GM12878 (cell line): Measurements from ENCODE around the gene SYN1. TPM values are rescaled to one million over a fixed set of nuclear protein-coding genes. Genes with fewer than 3 reads are reported as not detected.
A peak's percentile ranks its signal among the peaks of the same experiment; 100 is the strongest.

Experiments used
- ATF7 ChIP-seq: fragments of 450-650 bp; IDR thresholded peaks from 2 replicates; pipeline ENCODE4 v1.6.1; 2016; ENCODE audit warnings: low read depth, mild to moderate bottlenecking
- BHLHE40 ChIP-seq, 2 experiments: fragments of 450-650 bp in 1 of 2; IDR thresholded peaks; 2 replicates each; pipeline ENCODE4 v1.6.1; 2011 to 2017; ENCODE audit warnings: low read depth in 2 of 2, borderline replicate concordance in 1 of 2, improper control_type of control experiment in 1 of 2, low read length in 1 of 2, mild to moderate bottlenecking in 1 of 2
- ESRRA ChIP-seq: IDR thresholded peaks from 2 replicates; pipeline ENCODE4 v1.6.1; 2012; ENCODE audit warnings: mild to moderate bottlenecking, low read length, improper control_type of control experiment
- GABPA ChIP-seq: IDR thresholded peaks from 2 replicates; pipeline ENCODE4 v1.6.1; 2014; ENCODE audit warnings: antibody characterized with exemption, low read depth, mild to moderate bottlenecking, inconsistent platforms
- HDAC2 ChIP-seq: fragments of 200-600 bp; sonication (generic); IDR thresholded peaks from 2 replicates; pipeline ENCODE4 v1.6.1; 2017
- IKZF1 ChIP-seq: fragments of 450-650 bp; conservative IDR thresholded peaks from 2 replicates; pipeline ENCODE4 v1.6.1; 2017; ENCODE audit warnings: antibody characterized with exemption, mild to moderate bottlenecking
- MEF2A ChIP-seq: IDR thresholded peaks from 2 replicates; pipeline ENCODE4 v1.6.1; 2011; ENCODE audit warnings: low read depth, mild to moderate bottlenecking, low read length, moderate library complexity; ENCODE audit not compliant: insufficient read depth
- NBN ChIP-seq: fragments of 450-650 bp; IDR thresholded peaks from 2 replicates; pipeline ENCODE4 v1.6.1; 2016
- NFYB ChIP-seq: IDR thresholded peaks from 2 replicates; pipeline ENCODE4 v1.6.1; 2011; ENCODE audit warnings: low read depth, mild to moderate bottlenecking, low read length, improper control_type of control experiment, moderate library complexity; ENCODE audit not compliant: insufficient read depth
- NR2F1 ChIP-seq: fragments of 450-650 bp; conservative IDR thresholded peaks from 2 replicates; pipeline ENCODE4 v1.6.1; 2017; ENCODE audit warnings: mild to moderate bottlenecking
- RB1 ChIP-seq: fragments of 450-650 bp; formaldehyde crosslinking; IDR thresholded peaks from 2 replicates; pipeline ENCODE4 v1.6.1; 2017; ENCODE audit warnings: mild to moderate bottlenecking, borderline replicate concordance
- RELA ChIP-seq: fragments of 450-650 bp; IDR thresholded peaks from 2 replicates; pipeline ENCODE4 v1.8.0; 2014; ENCODE audit warnings: borderline replicate concordance; ENCODE audit not compliant: partially characterized antibody
- SMARCA5 ChIP-seq: fragments of 450-650 bp; IDR thresholded peaks from 2 replicates; pipeline ENCODE4 v1.6.1; 2017; ENCODE audit warnings: mild to moderate bottlenecking
- SMC3 ChIP-seq: IDR thresholded peaks from 2 replicates; pipeline ENCODE4 v1.6.1; 2011; ENCODE audit warnings: low read length, improper control_type of control experiment, borderline replicate concordance
- TCF3 ChIP-seq: IDR thresholded peaks from 2 replicates; pipeline ENCODE4 v1.6.1; 2012; ENCODE audit warnings: low read depth, mild to moderate bottlenecking, low read length, borderline replicate concordance; ENCODE audit not compliant: insufficient read depth
- YY1 ChIP-seq: IDR thresholded peaks from 2 replicates; pipeline ENCODE4 v1.6.1; 2011; ENCODE audit warnings: low read depth, mild to moderate bottlenecking, low read length
- polyA plus RNA-seq, 11 experiments: library from polyadenylated mRNA; depleted of rRNA in 4 of 11; unstranded in 6 of 11; stranded (reverse) in 5 of 11; fragments of >200 nt; fragmentation: Nextera tagmentation in 4 of 11; fragmentation: Illumina TruSeq in 1 of 11; extraction: Ambion mirVana in 4 of 11; extraction: Trizol in 1 of 11; gene quantifications; 1 replicate in 1 of 11; 2 replicates in 10 of 11; pipeline versions ENCODE4 v1.2.1 to v1.2.3, GENCODE V29; 2011 to 2016; ENCODE audit warnings: inconsistent platforms in 2 of 11, missing spikeins in 2 of 11, low read depth in 1 of 11
- total RNA-seq, 4 experiments: library from RNA; depleted of rRNA in 3 of 4; stranded (reverse); fragments of >200 nt in 3 of 4; fragmentation: Illumina TruSeq in 1 of 4; extraction: Trizol in 1 of 4; gene quantifications; 2 replicates each; pipeline versions ENCODE4 v1.2.1 to v1.2.3, GENCODE V29; 2013 to 2021
- TF ChIP-seq, protein P1 (sequence below), 3 experiments: IDR thresholded peaks in 2 of 3; conservative IDR thresholded peaks in 1 of 3; 2 replicates each; pipeline ENCODE4 v1.5.1; 2011; ENCODE audit warnings: low read depth in 3 of 3, low read length in 3 of 3, mild to moderate bottlenecking in 3 of 3, control low read depth in 2 of 3, moderate library complexity in 2 of 3, inconsistent platforms in 1 of 3, mixed read lengths in 1 of 3; ENCODE audit not compliant: control insufficient read depth in 2 of 3, insufficient read depth in 1 of 3; ENCODE audit errors: extremely low read depth in 1 of 3
- TF ChIP-seq, protein P2 (sequence below): fragments of 450-650 bp; IDR thresholded peaks from 2 replicates; pipeline ENCODE4 v1.6.1; 2017; ENCODE audit warnings: low read depth, mild to moderate bottlenecking, moderate library complexity
- TF ChIP-seq, protein P3 (sequence below): fragments of 450-650 bp; IDR thresholded peaks from 2 replicates; pipeline ENCODE4 v1.6.1; 2016; ENCODE audit warnings: mild to moderate bottlenecking
- TF ChIP-seq, protein P4 (sequence below): IDR thresholded peaks from 2 replicates; pipeline ENCODE4 v1.6.1; 2012; ENCODE audit warnings: low read length, inconsistent platforms
- TF ChIP-seq, protein P5 (sequence below): fragments of 450-650 bp; IDR thresholded peaks from 2 replicates; pipeline ENCODE4 v1.6.1; 2017; ENCODE audit warnings: mild to moderate bottlenecking, moderate library complexity

The SYN1 gene
- total and polyA plus RNA-seq, 10 of the 15 experiments (the other 5 are each of a cell fraction or from before 2014, with no cell fraction given) = 0.09 to 0.57 (median 0.16) TPM; not detected in 3

DNA sequence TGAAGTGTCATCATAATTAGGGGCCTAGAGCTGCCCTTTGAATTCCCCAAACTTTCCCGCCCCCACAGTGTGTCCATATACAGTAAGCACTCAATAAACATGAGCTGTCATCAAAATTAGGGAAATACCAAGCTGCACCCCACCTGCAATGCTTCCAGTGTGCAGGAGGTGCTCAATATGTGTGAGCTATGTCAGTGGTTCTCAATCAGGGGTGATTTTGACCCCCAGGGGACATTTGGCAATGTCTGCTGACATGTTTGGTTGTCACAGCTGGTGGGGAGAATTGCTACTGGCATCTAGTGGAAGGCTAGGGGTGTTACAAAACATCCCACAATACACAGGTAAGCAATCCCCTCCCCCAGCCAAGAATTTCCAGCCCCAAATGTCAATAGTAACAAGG lies 9.3 kb upstream of the SYN1 start (continued):
- TF ChIP-seq, protein P1, sequence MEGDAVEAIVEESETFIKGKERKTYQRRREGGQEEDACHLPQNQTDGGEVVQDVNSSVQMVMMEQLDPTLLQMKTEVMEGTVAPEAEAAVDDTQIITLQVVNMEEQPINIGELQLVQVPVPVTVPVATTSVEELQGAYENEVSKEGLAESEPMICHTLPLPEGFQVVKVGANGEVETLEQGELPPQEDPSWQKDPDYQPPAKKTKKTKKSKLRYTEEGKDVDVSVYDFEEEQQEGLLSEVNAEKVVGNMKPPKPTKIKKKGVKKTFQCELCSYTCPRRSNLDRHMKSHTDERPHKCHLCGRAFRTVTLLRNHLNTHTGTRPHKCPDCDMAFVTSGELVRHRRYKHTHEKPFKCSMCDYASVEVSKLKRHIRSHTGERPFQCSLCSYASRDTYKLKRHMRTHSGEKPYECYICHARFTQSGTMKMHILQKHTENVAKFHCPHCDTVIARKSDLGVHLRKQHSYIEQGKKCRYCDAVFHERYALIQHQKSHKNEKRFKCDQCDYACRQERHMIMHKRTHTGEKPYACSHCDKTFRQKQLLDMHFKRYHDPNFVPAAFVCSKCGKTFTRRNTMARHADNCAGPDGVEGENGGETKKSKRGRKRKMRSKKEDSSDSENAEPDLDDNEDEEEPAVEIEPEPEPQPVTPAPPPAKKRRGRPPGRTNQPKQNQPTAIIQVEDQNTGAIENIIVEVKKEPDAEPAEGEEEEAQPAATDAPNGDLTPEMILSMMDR (IDR thresholded peaks at IDR 0.05 in 2 of 3, conservative IDR thresholded peaks at IDR 0.05 in 1 of 3; ENCODE audit: control insufficient read depth in 2 of 3, extremely low read depth in 1 of 3, insufficient read depth in 1 of 3, low read depth in 3 of 3, low read length in 3 of 3) = peak; percentile 34 to 54 (median 36); a peak in 5 of 6 replicates
- TF ChIP-seq HDAC2 (no peak), GABPA (no peak), NBN (peak; percentile 53), NR2F1 (peak; percentile 50; the same call in 1 of the 2 replicates), TCF3 (no peak), YY1 (peak; percentile 68), SMC3 (peak; percentile 43; the same call in 1 of the 2 replicates), ATF7 (peak; percentile 50; the same call in 1 of the 2 replicates), NFYB (no peak), IKZF1 (peak; percentile 42), BHLHE40 (IDR thresholded peaks at IDR 0.05; ENCODE audit: borderline replicate concordance in 1 of 2, low read depth in 2 of 2, low read length in 1 of 2) (peak in 1 of 2 experiments; percentile 51; a peak in 1 of 4 replicates), SMARCA5 (0 out of 2 replicates have a peak, but pooled peaks have one; percentile 42), ESRRA (no peak), RB1 (0 out of 2 replicates have a peak, but pooled peaks have one; percentile 22), RELA (peak; percentile 61), MEF2A (no peak)
- TF ChIP-seq, protein P2, sequence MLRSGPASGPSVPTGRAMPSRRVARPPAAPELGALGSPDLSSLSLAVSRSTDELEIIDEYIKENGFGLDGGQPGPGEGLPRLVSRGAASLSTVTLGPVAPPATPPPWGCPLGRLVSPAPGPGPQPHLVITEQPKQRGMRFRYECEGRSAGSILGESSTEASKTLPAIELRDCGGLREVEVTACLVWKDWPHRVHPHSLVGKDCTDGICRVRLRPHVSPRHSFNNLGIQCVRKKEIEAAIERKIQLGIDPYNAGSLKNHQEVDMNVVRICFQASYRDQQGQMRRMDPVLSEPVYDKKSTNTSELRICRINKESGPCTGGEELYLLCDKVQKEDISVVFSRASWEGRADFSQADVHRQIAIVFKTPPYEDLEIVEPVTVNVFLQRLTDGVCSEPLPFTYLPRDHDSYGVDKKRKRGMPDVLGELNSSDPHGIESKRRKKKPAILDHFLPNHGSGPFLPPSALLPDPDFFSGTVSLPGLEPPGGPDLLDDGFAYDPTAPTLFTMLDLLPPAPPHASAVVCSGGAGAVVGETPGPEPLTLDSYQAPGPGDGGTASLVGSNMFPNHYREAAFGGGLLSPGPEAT = peak; percentile 75; the same call in 1 of the 2 replicates
- TF ChIP-seq, protein P3, sequence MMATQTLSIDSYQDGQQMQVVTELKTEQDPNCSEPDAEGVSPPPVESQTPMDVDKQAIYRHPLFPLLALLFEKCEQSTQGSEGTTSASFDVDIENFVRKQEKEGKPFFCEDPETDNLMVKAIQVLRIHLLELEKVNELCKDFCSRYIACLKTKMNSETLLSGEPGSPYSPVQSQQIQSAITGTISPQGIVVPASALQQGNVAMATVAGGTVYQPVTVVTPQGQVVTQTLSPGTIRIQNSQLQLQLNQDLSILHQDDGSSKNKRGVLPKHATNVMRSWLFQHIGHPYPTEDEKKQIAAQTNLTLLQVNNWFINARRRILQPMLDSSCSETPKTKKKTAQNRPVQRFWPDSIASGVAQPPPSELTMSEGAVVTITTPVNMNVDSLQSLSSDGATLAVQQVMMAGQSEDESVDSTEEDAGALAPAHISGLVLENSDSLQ = peak; percentile 79
- TF ChIP-seq, protein P4, sequence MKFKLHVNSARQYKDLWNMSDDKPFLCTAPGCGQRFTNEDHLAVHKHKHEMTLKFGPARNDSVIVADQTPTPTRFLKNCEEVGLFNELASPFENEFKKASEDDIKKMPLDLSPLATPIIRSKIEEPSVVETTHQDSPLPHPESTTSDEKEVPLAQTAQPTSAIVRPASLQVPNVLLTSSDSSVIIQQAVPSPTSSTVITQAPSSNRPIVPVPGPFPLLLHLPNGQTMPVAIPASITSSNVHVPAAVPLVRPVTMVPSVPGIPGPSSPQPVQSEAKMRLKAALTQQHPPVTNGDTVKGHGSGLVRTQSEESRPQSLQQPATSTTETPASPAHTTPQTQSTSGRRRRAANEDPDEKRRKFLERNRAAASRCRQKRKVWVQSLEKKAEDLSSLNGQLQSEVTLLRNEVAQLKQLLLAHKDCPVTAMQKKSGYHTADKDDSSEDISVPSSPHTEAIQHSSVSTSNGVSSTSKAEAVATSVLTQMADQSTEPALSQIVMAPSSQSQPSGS = 0 out of 2 replicates have a peak, but pooled peaks have one; percentile 24
- TF ChIP-seq, protein P5, sequence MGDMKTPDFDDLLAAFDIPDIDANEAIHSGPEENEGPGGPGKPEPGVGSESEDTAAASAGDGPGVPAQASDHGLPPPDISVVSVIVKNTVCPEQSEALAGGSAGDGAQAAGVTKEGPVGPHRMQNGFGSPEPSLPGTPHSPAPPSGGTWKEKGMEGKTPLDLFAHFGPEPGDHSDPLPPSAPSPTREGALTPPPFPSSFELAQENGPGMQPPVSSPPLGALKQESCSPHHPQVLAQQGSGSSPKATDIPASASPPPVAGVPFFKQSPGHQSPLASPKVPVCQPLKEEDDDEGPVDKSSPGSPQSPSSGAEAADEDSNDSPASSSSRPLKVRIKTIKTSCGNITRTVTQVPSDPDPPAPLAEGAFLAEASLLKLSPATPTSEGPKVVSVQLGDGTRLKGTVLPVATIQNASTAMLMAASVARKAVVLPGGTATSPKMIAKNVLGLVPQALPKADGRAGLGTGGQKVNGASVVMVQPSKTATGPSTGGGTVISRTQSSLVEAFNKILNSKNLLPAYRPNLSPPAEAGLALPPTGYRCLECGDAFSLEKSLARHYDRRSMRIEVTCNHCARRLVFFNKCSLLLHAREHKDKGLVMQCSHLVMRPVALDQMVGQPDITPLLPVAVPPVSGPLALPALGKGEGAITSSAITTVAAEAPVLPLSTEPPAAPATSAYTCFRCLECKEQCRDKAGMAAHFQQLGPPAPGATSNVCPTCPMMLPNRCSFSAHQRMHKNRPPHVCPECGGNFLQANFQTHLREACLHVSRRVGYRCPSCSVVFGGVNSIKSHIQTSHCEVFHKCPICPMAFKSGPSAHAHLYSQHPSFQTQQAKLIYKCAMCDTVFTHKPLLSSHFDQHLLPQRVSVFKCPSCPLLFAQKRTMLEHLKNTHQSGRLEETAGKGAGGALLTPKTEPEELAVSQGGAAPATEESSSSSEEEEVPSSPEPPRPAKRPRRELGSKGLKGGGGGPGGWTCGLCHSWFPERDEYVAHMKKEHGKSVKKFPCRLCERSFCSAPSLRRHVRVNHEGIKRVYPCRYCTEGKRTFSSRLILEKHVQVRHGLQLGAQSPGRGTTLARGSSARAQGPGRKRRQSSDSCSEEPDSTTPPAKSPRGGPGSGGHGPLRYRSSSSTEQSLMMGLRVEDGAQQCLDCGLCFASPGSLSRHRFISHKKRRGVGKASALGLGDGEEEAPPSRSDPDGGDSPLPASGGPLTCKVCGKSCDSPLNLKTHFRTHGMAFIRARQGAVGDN = peak; percentile 53; the same call in 1 of the 2 replicates
